HL-60/S4 (cell line): ENCODE data around the gene SRGAP1.
"Not testable (repeated sequence)": the region's sequence is repeated elsewhere in the genome, so short reads cannot be mapped to it uniquely, and the experiment has no call there.

Experiments
- in situ Hi-C: fragments of 300-500 bp; cut with MboI; formaldehyde crosslinking; loops from 2 replicates; pipeline ENCODE4 v1.14.3; 2022; ENCODE audit warnings: low sequenced_read_pairs

The SRGAP1 gene

GRCh38 chr12:64030155-64030554, 185.7 kb downstream of the SRGAP1 start:
- in situ Hi-C loops, result no loop called here

- in situ Hi-C loops, result not testable (repeated sequence)
Measured at GRCh38 chr12:64034056-64034455, 189.6 kb downstream of the SRGAP1 start.

GRCh38 chr12:64034901-64035576, 190.5 kb downstream of the SRGAP1 start:
- in situ Hi-C loops, result no loop called here

GRCh38 chr12:64036414-64036813, 191.9 kb downstream of the SRGAP1 start:
- in situ Hi-C loops, result no loop called here

- in situ Hi-C loops, result no loop called here
Measured at GRCh38 chr12:64039281-64039871, 194.9 kb downstream of the SRGAP1 start.

- in situ Hi-C loops, result no loop called here
Measured at GRCh38 chr12:64042911-64043310, 198.4 kb downstream of the SRGAP1 start.

- in situ Hi-C loops, result no loop called here
Measured at GRCh38 chr12:64044191-64044590, 199.7 kb downstream of the SRGAP1 start.

GRCh38 chr12:64051057-64051456, 206.6 kb downstream of the SRGAP1 start:
- in situ Hi-C loops, result no loop called here

GRCh38 chr12:64053117-64053516, 208.6 kb downstream of the SRGAP1 start:
- in situ Hi-C loops, result no loop called here

GRCh38 chr12:64054079-64054520, 209.6 kb downstream of the SRGAP1 start:
- in situ Hi-C loops, result no loop called here

- in situ Hi-C loops, result no loop called here
Measured at GRCh38 chr12:64056741-64057140, 212.2 kb downstream of the SRGAP1 start.

- in situ Hi-C loops, result no loop called here
Measured at GRCh38 chr12:64057706-64058105, 213.2 kb downstream of the SRGAP1 start.

- in situ Hi-C loops, result no loop called here
Measured at GRCh38 chr12:64058541-64059265, 214.2 kb downstream of the SRGAP1 start.

- in situ Hi-C loops, result no loop called here
Measured at GRCh38 chr12:64059685-64060084, 215.2 kb downstream of the SRGAP1 start.

- in situ Hi-C loops, result no loop called here
Measured at GRCh38 chr12:64061868-64062375, 217.4 kb downstream of the SRGAP1 start.

- in situ Hi-C loops, result no loop called here
Measured at GRCh38 chr12:64063121-64063520, 218.6 kb downstream of the SRGAP1 start.

- in situ Hi-C loops, result no loop called here
Measured at GRCh38 chr12:64064240-64064639, 219.7 kb downstream of the SRGAP1 start.

- in situ Hi-C loops, result no loop called here
Measured at GRCh38 chr12:64064706-64065105, 220.2 kb downstream of the SRGAP1 start.

- in situ Hi-C loops, result no loop called here
Measured at GRCh38 chr12:64065881-64066451, 221.5 kb downstream of the SRGAP1 start.

GRCh38 chr12:64066776-64067175, 222.3 kb downstream of the SRGAP1 start:
- in situ Hi-C loops, result no loop called here

GRCh38 chr12:64070454-64070853, 226.0 kb downstream of the SRGAP1 start:
- in situ Hi-C loops, result no loop called here
